ENCODE results near the gene BDH1. TPM values are rescaled to one million over a fixed set of nuclear protein-coding genes. Genes with fewer than 3 reads are reported as not detected.

The BDH1 gene
- total and polyA plus RNA-seq, 2 of the 8 experiments (the other 6 are each of a cell fraction or from before 2014, with no cell fraction given): 27.2 to 28.1 TPM

- no peaks in the 10 kb centered on the region for H3K23me2 ChIP-seq (ENCODE audit: low read depth, low read length)
- no peak overlapping the region for H4K5ac ChIP-seq (ENCODE audit: insufficient read length, low read depth, low read length)
- no peaks in the 10 kb centered on the region for H3K27me3 ChIP-seq (replicated peaks in 1 of 4; ENCODE audit: control insufficient read depth in 3 of 4, extremely low read depth in 1 of 4, insufficient read depth in 3 of 4, low read length in 3 of 4)
- peaks cover 0 to 15% (median 1%) of the 10 kb centered on the region in 4 experiments; a peak in 3 of 8 replicates for H3K36me3 ChIP-seq (ENCODE audit: control insufficient read depth in 2 of 4, insufficient read depth in 4 of 4, low read length in 3 of 4)
- H3K9ac ChIP-seq (replicated peaks in 1 of 4; ENCODE audit: extremely low read depth in 1 of 4, low read depth in 3 of 4, low read length in 3 of 4): no peak overlapping the region
- DNase-seq (ENCODE audit: low read depth in 1 of 2, low spot score in 2 of 2): peak in 1 of 2 experiments; percentile 32
- H2BK5ac ChIP-seq (ENCODE audit: low read depth, low read length): no peak overlapping the region
- ChIA-PET POLR2A (ENCODE audit: partially characterized antibody) (interaction anchor here (1.1 kb wide), 1 partner anchor 19 kb away, joined by 3 read pairs; no protein-coding TSS in a partner anchor), CTCF (ENCODE audit: partially characterized antibody) (interaction anchor here (1.1 to 2.1 kb wide), 3 partner anchors 12 to 24 kb away, joined by 3 to 7 read pairs (median 5); no protein-coding TSS in a partner anchor)
- no peaks in the 10 kb centered on the region for H4K20me1 ChIP-seq (replicated peaks in 1 of 2; ENCODE audit: control insufficient read depth in 1 of 2, insufficient read depth in 2 of 2, low read length in 2 of 2)
- no peaks in the 10 kb centered on the region for H3K79me1 ChIP-seq (ENCODE audit: low read depth, low read length)
- H2BK15ac ChIP-seq (ENCODE audit: low read length): no peak overlapping the region
- H2AFZ ChIP-seq (ENCODE audit: low read length): no peak overlapping the region
- H3K79me2 ChIP-seq (ENCODE audit: control insufficient read depth in 1 of 2, insufficient read depth in 2 of 2, low read length in 2 of 2): no peaks in the 10 kb centered on the region
- no peak overlapping the region for H2BK120ac ChIP-seq (replicated peaks; ENCODE audit: low read depth, low read length)
- H2AK5ac ChIP-seq (ENCODE audit: low read depth, low read length): no peak overlapping the region
- no peak overlapping the region for H3K4me2 ChIP-seq (ENCODE audit: insufficient read depth in 1 of 2, low read depth in 2 of 2, low read length in 2 of 2)
- no peak overlapping the region for H3K18ac ChIP-seq (ENCODE audit: extremely low read depth, low read length)
- no peak overlapping the region for H3K4ac ChIP-seq (replicated peaks; ENCODE audit: insufficient read length, low read depth, low read length)
- no peak overlapping the region for H3K23ac ChIP-seq (ENCODE audit: insufficient read length)
- H4K8ac ChIP-seq (ENCODE audit: extremely low read depth, insufficient read depth, low read length): no peak overlapping the region
- no peak for FAIRE-seq
- no peak overlapping the region for H3K56ac ChIP-seq (replicated peaks; ENCODE audit: insufficient read length, low read depth, low read length)
- no peak overlapping the region for H2BK20ac ChIP-seq (ENCODE audit: low read length)
- H3K4me3 ChIP-seq (ENCODE audit: extremely low read depth in 1 of 4, insufficient read depth in 2 of 4, low read depth in 3 of 4, low read length in 4 of 4): no peak overlapping the region
- no peaks in the 10 kb centered on the region for H3K4me1 ChIP-seq (replicated peaks in 1 of 4; ENCODE audit: control insufficient read depth in 3 of 4, insufficient read depth in 4 of 4, low read length in 3 of 4)
- no peak overlapping the region for H4K91ac ChIP-seq (replicated peaks; ENCODE audit: insufficient read length, low read length)
- TF ChIP-seq CTBP2 (IDR thresholded peaks at IDR 0.05; ENCODE audit: borderline replicate concordance, insufficient read depth, insufficient read length, low read length) (no peak), CBX8 (IDR thresholded peaks at IDR 0.05; ENCODE audit: borderline replicate concordance, low read depth, low read length) (no peak), SIRT6 (IDR thresholded peaks at IDR 0.05; ENCODE audit: low read length) (no peak), POU5F1 (IDR thresholded peaks at IDR 0.05; ENCODE audit: low read depth, low read length) (no peak), ATF3 (IDR thresholded peaks at IDR 0.05; ENCODE audit: insufficient read depth, low read depth, low read length) (no peak)
- H3K27ac ChIP-seq (ENCODE audit: low read depth, low read length): no peak overlapping the region
- 94% methylated on average over 10 of the region's 10 CpGs; no CpG with 5 or more reads in 1 of the 2 experiments for WGBS, 2 experiments (ENCODE audit: extremely low coverage in 1 of 2, insufficient coverage in 1 of 2, insufficient read length in 1 of 2, insufficient replicate concordance in 2 of 2, low coverage in 1 of 2, low lambda C conversion rate in 2 of 2, missing lambda C conversion rate in 1 of 2)
- H3K14ac ChIP-seq (ENCODE audit: insufficient read length): no peak overlapping the region
- H2BK12ac ChIP-seq (ENCODE audit: low read depth, low read length): no peak overlapping the region
- no peaks in the 10 kb centered on the region for H3K9me3 ChIP-seq (ENCODE audit: insufficient read depth in 2 of 2, low read depth in 1 of 2, low read length in 1 of 2)
These were observed 22.4 kb downstream of the BDH1 start for GRCh38 chr3:197533396-197533795.
